Breast epithelium (tissue), 4 donors: Measurements from ENCODE around the gene SLC5A6. TPM values are rescaled to one million over a fixed set of nuclear protein-coding genes. Genes with fewer than 3 reads are reported as not detected.

Experiments
- DNase-seq, 2 donors: peaks; one replicate each; pipeline ENCODE4 v3.0.0-alpha.2; 2019; ENCODE audit warnings: low spot score in 2 of 2
- H3K27ac ChIP-seq, 2 donors: fragments of 200-600 bp; sonication (generic) in 1 of 2; one replicate each; pipeline ENCODE4 v1.5.1; 2016 to 2019; ENCODE audit warnings: mild to moderate bottlenecking in 1 of 2
- H3K27me3 ChIP-seq, 2 donors: fragments of 200-600 bp; sonication (generic) in 1 of 2; one replicate each; pipeline versions ENCODE4 v1.5.1 to v1.6.0; 2017 to 2019; ENCODE audit warnings: control low read depth in 1 of 2, mild to moderate bottlenecking in 1 of 2
- H3K36me3 ChIP-seq: fragments of 200-600 bp; one replicate; pipeline ENCODE4 v1.5.1; 2019
- H3K4me1 ChIP-seq, 2 donors: fragments of 200-600 bp; sonication (generic); one replicate each; pipeline ENCODE4 v1.5.1; 2016 to 2019; ENCODE audit warnings: control low read depth in 1 of 2
- H3K4me3 ChIP-seq, 3 donors: fragments of 200-600 bp; sonication (generic); 1 replicate in 2 of 3; 2 replicates in 1 of 3; pipeline ENCODE4 v1.5.1; 2016 to 2019; ENCODE audit warnings: mild to moderate bottlenecking in 3 of 3, moderate library complexity in 2 of 3
- H3K9me3 ChIP-seq, 2 donors: fragments of 200-600 bp; sonication (generic) in 1 of 2; one replicate each; pipeline ENCODE4 v1.5.1; 2016 to 2019; ENCODE audit warnings: control low read depth in 1 of 2
- POLR2A ChIP-seq: fragments of 450-650 bp; IDR thresholded peaks from one replicate; pipeline ENCODE4 v1.6.1; 2016; ENCODE audit warnings: antibody characterized with exemption, mild to moderate bottlenecking, moderate library complexity
- POLR2AphosphoS5 ChIP-seq, 3 donors: sonication (generic); formaldehyde crosslinking; IDR thresholded peaks; one replicate each; pipeline ENCODE4 v1.6.1; 2017; ENCODE audit warnings: antibody characterized with exemption in 3 of 3
- intact Hi-C: fragments of 100-400 bp; cut with DNase I; formaldehyde crosslinking; loops from one replicate; pipeline ENCODE4 v1.15.1; 2023; ENCODE audit warnings: low total_unique reads
- total RNA-seq, 3 donors: library from RNA; depleted of rRNA; stranded (reverse); fragments of >200 nt; gene quantifications; one replicate each; pipeline ENCODE4 v1.1.0, GENCODE V29; 2016
- TF ChIP-seq, protein P1 (sequence below), 3 donors: fragments of 450-650 bp; IDR thresholded peaks; one replicate each; pipeline ENCODE4 v1.5.1; 2016 to 2017; ENCODE audit warnings: antibody characterized with exemption in 3 of 3, mild to moderate bottlenecking in 3 of 3, moderate library complexity in 3 of 3

SLC5A6 gene
- total RNA-seq, 3 donors from 2014 or later = 43.4 to 86.2 (median 84.9) TPM

DNA sequence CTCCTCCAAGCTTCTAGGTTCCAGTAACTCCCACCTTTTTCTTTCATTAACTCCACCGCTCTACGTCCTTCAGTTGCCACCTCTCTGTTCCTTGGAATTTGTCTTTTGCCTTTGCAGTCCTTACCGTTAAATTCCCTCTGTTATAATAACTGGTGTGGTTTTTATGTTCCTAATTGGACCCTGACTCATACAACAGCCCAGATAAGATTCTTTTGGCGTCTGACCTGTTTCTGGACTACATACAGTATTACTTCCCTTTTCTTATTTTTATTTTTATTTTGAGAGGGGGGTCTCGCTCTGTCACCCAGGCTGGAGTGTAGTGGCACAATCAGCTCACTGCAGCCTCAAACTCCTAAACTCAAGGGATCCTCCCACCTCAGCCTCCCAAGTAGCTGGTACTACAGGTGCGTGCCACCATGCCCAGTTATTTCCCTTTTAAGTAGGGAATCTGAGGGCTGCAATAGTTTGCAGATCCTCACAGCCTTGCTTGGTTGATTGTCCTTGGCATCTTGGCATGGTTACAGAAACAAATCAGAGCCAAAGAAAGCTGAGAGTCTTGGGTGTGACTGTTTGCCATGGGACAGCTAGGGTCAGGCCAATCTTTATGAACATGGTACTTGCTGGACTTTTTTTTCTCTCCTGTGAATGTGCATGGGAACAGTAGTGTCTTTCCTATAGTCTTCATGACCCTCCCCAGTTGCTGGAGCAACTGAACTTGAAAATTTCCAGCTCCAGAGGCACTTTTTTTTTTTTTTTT lies 41.3 kb downstream of the SLC5A6 start:
- H3K4me1 ChIP-seq = peaks cover 0 to 3% of the 10 kb centered on the region in 2 donors
- no peak for DNase-seq
- H3K36me3 ChIP-seq = no peaks in the 10 kb centered on the region
- H3K27me3 ChIP-seq = no peaks in the 10 kb centered on the region
- no peak overlapping the region for H3K27ac ChIP-seq
- TF ChIP-seq, protein P1, sequence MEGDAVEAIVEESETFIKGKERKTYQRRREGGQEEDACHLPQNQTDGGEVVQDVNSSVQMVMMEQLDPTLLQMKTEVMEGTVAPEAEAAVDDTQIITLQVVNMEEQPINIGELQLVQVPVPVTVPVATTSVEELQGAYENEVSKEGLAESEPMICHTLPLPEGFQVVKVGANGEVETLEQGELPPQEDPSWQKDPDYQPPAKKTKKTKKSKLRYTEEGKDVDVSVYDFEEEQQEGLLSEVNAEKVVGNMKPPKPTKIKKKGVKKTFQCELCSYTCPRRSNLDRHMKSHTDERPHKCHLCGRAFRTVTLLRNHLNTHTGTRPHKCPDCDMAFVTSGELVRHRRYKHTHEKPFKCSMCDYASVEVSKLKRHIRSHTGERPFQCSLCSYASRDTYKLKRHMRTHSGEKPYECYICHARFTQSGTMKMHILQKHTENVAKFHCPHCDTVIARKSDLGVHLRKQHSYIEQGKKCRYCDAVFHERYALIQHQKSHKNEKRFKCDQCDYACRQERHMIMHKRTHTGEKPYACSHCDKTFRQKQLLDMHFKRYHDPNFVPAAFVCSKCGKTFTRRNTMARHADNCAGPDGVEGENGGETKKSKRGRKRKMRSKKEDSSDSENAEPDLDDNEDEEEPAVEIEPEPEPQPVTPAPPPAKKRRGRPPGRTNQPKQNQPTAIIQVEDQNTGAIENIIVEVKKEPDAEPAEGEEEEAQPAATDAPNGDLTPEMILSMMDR (IDR thresholded peaks at IDR 0.05) = no peak
- TF ChIP-seq POLR2A = no peak
- TF ChIP-seq POLR2AphosphoS5 (IDR thresholded peaks at IDR 0.05) = no peak
- intact Hi-C loops = no loop called here
- H3K4me3 ChIP-seq = no peak overlapping the region
- H3K9me3 ChIP-seq = no peaks in the 10 kb centered on the region

DNA sequence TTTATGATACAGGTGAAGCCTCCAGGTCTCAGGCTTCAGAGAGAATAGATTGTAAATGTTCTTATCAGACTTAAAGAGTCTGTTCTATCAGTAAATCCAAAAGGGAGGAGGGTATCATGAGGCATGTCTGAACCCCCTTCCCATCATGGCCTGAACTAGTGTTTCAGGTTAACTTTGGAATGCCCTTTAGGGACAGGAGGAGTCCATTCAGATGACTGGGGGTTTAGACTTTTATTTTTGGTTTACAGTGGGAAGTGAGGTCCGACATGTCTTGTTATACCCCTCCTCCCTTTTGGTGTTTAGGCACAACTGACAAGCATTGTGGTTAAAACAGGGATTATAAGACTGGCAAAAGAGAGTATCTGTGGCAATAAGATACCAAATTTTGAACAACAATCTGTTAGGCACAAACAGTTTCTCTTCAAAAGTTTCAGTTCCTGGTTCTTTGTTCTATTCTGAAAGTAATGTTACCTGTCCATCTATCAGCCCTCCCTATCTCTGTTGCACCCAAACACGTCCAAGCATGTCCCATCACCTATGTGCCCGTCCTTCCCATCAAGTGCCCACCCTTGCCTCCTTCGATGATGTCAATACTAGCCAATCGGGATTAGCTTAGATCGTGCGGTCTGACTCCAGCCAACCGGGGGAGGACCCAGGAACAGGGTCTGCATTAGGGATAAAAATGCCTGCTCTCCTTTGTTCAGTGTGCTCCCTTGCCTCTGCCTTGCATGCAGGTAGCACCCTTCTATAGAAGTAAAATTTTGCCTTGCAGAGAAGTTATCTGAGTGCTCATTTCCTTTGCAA lies 46.9 kb downstream of the SLC5A6 start:
- H3K4me1 ChIP-seq = no peaks in the 10 kb centered on the region
- DNase-seq = no peak
- H3K27ac ChIP-seq = no peak overlapping the region
- no peak overlapping the region for H3K4me3 ChIP-seq
- H3K9me3 ChIP-seq = no peaks in the 10 kb centered on the region
- no peaks in the 10 kb centered on the region for H3K27me3 ChIP-seq
- intact Hi-C loops = no loop called here
- no peaks in the 10 kb centered on the region for H3K36me3 ChIP-seq
- TF ChIP-seq POLR2AphosphoS5 (IDR thresholded peaks at IDR 0.05) (no peak), POLR2A (no peak)
- TF ChIP-seq, protein P1 (IDR thresholded peaks at IDR 0.05) = no peak

DNA sequence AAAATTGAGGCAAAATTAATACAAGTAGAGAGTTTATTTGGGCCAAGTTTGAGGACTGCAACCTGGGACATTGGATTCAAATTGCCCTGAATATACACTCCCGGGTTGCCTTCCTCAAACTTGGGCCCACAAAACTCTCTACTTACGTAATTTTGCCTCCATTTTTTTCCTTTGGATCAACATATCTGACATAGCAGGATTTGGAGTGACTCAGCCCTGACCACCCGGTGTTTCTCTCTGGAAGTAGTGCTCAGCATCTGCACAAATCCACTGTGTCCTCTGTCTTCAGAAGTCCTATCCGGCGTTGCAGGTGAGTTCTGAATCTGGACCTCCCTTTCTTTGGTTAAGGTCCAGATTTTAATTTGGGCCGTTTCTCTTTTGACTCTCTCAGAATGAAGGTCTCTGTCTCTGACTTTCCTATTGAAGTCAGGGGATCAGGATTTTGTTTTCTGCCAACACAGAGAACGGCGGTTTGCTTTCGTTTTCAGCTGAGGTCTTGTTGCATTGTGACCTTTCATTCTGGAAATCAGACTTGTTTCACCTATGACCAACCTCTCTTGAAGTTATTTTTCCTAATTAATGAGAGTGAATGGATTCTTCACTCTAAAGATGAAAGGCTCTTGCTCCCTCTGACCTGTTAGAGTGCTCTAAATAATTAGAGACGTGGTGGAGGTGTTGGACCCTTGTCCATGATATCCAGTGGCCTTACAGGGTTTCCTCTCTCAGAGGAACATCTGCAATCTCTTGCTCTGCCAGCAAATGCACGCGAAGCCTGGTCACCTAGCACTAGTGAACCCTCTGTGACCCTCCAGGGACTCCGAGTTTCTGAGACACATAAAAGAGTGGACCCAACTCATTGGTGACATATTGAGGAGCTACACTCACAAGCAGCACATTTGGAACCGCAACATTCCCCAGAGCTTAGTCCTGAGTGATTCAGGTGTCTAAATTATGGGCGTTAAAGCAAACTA lies 49.6 kb downstream of the SLC5A6 start:
- H3K4me3 ChIP-seq = no peak overlapping the region
- H3K36me3 ChIP-seq = no peaks in the 10 kb centered on the region
- TF ChIP-seq, protein P1 (IDR thresholded peaks at IDR 0.05) = no peak
- H3K4me1 ChIP-seq = no peaks in the 10 kb centered on the region
- H3K27ac ChIP-seq = no peak overlapping the region
- H3K9me3 ChIP-seq = no peaks in the 10 kb centered on the region
- no peaks in the 10 kb centered on the region for H3K27me3 ChIP-seq
- intact Hi-C loops = no loop called here
- DNase-seq = no peak

DNA sequence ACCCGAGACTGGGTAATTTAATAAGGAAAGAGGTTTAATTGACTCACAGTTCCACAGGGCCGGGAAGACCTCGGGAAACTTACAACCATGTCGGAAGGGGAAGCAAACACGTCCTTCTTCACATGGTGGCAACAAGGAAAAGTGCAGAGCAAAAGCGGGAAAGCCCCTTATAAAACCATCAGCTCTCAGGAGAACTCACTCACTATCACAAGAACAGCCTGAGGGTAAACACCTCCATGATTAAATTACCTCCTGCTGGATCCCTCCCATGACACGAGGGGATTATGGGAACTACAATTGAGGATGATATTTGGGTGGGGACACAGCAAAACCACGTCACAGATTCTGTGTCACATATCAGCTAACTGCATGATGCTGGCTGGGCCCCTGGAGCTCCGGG lies 51.9 kb downstream of the SLC5A6 start:
- Histone ChIP-seq H3K27ac (no peak overlapping the region), H3K4me1 (no peaks in the 10 kb centered on the region), H3K27me3 (no peaks in the 10 kb centered on the region), H3K9me3 (no peaks in the 10 kb centered on the region), H3K4me3 (no peak overlapping the region), H3K36me3 (no peaks in the 10 kb centered on the region)
- intact Hi-C loops = no loop called here
- TF ChIP-seq, protein P1 (IDR thresholded peaks at IDR 0.05) = no peak
- no peak for TF ChIP-seq POLR2A
- DNase-seq = no peak
